Measurements from ENCODE around the gene CARS2. TPM values are rescaled to one million over a fixed set of nuclear protein-coding genes. Genes with fewer than 3 reads are reported as not detected.
"Not testable (repeated sequence)": the region's sequence is repeated elsewhere in the genome, so short reads cannot be mapped to it uniquely, and the experiment has no call there.

Gene CARS2
- total RNA-seq, 1 donor from 2014 or later: 45.2 TPM

DNA sequence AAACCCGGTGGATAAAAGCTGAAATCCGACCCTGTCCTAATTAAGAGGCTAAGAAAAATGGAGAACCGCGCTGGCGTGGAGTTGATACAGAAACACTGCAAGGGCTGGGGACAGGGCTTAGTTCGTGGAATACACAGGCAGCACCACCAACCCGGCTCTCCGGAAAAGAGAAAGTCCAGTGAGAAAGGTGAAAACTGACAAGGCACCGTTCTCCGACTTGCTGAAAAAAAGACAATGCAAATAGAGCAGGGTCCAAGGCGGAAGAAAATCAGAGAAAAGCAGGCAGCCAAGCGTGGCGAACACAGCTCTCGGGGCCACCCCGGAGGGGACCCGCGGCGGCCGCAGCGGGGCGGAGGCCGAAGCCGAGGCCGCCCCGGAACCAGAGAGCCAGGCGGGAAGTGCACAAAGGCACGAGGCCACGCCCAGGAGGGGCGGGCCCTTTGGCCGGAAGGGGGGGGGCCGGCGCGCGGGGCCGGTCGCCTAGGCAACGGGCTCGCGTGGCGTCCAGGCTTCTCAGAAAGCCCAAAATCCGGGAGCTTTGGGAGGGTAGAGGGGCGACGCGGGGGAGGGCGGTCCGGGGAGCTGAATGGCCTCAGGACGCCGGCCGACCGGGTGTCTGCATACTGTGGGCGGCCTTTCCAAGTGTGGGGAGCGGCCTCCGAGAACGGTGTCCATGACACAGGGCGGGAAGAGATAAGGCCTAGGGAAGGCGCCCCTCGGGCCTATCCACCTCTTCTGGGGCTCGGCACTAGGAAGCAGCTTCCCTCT lies 6.3 kb upstream of the CARS2 start:
- FAIRE-seq (no peak), DNase-seq (ENCODE audit: low spot score in 2 of 2) (peak; percentile 95)

DNA sequence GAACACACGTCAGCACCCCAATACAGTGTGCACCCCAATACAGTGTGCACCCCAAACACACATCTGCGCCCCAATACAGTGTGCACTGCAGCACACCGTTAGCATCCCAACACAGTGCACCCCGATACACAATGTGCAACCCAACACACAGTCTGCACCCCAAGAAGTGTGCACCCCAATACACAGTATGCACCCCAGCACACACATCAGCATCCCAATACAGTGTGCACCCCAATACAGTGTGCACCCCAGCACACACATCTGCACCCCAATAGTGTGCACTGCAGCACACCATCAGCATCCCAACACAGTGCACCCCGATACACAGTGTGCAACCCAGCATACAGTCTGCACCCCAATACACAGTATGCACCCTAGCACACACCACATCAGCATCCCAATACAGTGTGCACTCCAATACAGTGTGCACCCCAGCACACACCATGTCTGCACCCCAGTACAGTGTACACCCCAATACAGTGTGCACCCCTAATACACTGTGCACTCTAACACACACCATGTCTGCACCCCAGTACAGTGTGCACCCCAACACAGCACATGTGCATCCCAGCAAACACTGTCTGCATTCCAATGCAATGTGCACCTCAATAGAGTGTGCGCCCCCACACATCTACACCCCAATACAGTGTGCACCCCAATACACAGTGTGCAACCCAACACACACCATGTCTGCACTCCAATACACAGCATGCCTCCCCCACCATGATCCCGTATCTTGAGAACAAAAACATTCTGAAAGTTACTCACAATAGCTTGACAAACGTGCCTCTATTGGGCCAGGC lies 855 bp upstream of the CARS2 start:
- FAIRE-seq: no peak
- no peak for DNase-seq (ENCODE audit: low spot score in 2 of 2)

DNA sequence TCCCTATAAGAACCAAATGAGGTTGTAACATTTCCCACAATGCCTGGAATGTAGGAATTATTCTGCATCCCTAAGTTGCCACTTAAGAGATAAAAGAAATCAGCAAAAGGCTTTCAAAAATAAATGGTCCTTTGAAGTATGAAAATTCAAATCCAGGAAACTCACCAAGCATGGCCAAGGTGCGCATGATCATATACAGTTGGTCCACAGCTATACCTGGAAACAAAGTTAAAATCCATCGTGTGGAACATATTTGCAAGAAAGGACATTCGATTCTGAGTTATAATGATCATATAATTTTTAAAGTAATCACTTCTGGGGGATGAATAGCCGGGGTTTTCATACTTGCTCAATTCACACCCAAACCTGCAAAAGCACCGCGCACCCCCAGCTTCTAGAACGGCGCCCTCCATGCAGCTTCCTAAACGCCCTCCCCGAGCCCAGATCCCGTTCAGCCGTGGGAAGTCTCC lies 525 bp downstream of the CARS2 start:
- DNase-seq (ENCODE audit: low spot score in 2 of 2) (no peak), FAIRE-seq (no peak)

DNA sequence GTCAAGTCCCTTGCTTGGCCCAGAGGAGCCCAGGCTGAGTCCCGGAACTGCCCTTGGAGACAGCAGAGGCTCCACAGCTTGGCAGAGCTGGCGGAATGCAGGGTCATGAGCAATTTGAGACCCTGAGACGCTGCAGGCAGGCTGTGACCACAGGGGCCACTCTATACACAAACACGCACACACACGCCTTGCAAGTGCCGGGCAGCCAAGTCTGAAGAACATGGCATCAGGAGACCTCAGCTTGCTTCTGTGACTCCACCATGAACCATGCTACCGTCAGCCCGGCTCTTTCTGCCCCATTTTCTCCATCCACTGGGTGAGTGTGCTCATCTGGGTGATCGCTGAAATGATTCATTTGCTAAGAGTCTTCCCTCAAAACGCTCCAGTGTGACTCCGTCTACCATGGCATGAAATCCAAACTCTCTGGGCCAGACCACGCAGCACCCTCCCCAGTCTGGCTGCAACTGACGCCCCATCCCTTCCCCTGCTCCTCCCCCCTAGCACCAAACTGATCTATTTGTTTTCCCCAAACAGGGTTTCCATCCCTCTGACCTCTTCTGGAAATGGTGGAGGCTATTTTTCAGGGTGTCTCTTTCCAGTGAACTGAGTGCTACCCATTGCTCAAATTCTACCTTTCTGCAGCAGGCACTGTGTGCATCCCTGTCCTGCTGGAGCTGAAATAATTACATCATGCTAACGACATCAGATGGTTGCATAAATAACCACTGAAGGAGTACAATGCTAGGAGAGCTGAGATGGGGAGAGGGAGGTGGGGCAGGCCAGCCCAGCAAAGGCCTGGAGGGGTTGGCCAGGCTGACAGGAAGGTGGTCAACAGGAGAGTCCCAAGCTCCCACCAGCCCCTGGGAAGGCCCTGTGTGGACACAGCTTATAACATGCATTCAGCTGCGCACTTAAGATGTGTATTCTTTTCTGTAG lies 3.1 kb downstream of the CARS2 start:
- no peak for DNase-seq (ENCODE audit: low spot score in 2 of 2)
- no peak for FAIRE-seq

DNA sequence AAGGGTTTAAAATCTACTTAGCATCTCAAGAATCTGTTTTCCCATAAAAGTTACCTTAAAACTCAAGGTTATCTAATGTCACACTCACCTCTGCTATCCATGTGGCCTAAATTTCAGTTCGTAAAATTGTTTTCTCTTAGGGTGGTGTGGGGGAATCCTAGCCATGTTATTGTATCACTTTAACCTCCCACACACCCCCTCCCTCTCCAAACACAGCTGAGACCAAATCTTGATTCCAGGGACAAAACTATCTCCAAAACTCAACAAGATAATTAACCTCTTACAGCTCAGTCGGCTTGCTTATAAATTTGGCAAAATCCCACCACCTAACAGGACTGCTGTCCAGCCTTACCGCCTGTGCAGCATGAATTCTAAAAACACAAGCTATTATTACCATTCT lies 3.8 kb downstream of the CARS2 start:
- no peak for DNase-seq (ENCODE audit: low spot score in 2 of 2)
- no peak for FAIRE-seq

DNA sequence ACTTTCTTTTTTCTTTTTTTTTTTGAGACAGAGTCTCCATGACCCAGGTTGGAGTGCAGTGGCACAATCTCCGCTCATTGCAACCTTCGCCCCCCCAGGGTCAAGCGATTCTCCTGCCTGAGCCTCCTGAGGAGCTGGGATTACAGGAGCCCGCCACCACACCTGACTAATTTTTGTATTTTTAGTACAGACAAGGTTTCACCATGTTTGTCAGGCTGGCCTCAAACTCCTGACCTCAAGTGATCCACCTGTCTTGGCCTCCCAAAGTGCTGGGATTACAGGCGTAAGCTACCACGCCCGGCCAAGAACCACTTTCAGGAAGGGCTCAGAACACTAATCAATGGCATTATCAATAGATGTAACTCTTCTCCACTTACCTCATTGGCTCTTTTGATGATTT lies 4.9 kb downstream of the CARS2 start:
- DNase-seq (ENCODE audit: low spot score in 2 of 2); FAIRE-seq: not testable (repeated sequence)

DNA sequence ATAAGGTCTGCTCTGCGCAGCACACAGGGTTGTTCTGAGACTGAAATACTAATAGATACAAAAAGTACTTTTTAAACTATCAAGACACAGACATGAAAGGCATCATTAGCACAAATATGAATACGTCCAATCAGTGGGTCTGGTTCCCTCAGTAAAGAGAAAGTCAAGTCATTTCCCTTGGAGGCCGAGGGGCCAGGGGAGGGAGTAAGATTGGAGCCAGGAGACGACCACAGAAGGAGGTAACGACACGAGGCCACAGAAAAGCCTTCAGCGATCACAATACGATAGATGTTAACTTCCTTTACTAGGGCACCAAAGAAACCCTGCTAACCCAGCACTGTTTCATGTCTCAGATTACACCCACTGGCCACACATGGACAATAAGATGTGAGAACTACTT lies 5.3 kb downstream of the CARS2 start:
- FAIRE-seq (no peak), DNase-seq (ENCODE audit: low spot score in 2 of 2) (no peak)

DNA sequence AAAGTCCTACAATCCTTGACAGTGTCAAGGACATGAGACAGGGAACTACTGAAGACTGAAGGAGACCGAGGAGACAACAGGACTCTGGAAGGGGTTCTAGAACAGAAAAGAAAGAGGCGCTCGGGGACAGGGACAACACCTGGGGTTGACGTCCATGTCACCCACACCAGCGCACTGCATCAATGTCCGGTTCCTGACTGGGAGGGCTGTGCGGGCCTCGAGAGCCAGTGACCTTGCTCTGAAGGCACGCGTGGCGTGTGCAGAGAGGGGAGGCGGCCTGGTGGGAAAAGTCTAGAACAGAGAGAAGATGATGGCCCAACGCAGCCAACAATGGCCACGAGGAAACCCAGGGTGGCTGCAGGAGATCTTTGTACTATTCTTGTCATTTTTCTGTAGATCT lies 5.7 kb downstream of the CARS2 start:
- FAIRE-seq (no peak), DNase-seq (ENCODE audit: low spot score in 2 of 2) (no peak)

DNA sequence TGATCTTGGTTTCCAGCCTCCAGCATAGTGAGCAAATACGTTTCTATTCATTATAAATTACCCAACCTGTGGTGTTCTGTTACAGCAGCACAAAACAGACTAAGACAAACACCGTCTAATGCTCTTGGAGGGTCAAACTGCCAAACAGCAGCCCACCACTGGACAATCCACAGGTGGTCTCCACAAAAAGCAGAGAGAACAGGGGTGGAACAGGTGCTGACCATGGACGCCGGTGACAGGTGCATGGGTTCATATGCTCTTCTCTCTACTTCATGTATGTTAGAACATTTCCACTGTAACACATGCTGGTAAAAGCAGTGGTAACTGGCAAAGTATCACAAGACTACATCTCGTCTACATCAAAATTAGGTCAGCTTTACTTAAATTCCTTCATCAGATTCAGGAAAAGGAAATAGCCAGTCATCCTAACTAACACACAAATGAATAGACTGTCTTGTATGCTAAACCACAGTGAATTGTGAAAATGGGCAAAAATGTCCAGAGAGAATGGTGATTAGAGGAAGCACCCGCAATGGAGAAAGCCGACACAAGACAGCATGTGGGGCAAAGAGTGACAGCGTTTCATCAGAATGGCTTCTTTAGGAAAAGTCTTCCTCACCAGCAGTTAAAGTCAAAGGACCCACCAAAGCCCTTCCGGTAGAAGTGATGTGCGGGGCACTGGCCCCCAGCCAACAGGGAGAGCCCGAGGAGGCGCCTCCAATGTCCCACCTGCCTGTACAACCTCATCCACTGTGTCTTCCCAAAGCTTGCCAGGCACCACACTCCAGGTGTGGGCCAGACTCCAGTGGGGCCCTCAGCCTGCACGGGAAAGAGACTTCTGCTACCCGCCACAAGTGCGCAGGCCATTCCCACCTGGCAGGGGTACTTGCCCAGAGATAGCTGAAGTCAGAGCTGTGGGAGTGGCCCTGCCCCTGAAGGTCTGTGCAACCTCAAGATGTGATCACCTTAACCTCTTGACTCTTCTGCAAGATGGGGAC lies 6.5 kb downstream of the CARS2 start:
- DNase-seq (ENCODE audit: low spot score in 2 of 2) (no peak), FAIRE-seq (no peak)

DNA sequence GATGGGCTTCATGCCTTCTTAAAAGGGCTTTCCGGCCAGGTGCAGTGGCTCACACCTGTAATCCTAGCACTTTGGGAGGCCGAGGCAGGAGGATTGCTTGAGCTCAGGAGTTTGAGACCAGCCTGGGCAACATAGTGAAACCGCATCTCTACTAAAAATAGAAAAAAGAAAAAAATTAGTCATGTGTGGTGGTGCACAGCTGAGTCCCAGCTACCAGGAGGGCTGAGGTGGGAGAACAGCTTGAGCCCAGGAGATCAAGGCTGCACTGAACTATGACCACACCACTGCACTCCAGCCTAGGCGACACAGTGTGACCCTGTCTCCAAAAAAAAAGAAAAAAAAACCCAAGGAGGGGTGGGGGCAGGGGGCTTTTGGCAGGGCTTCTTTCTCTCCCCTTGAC lies 7.2 kb downstream of the CARS2 start:
- FAIRE-seq: no peak
- no peak for DNase-seq (ENCODE audit: low spot score in 2 of 2)

DNA sequence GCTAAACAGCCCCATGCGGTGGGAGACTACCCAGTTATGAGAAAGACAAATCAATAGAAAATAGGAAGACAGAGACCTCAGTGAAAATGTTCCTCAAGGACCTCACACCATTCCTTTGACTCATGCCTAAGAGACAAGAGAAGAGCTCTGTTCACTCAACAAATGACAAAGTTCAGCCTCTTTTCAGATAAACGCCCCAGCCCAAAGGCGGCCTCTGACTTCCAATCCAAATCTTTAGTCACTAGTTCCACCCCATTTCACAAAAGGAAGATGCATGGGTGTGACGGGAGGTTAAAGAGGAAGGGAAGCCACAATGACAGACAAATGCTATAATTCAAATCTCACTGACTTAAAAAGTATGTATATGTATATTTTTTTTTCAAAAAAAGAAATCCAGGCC lies 8.1 kb downstream of the CARS2 start:
- no peak for FAIRE-seq
- no peak for DNase-seq (ENCODE audit: low spot score in 2 of 2)

DNA sequence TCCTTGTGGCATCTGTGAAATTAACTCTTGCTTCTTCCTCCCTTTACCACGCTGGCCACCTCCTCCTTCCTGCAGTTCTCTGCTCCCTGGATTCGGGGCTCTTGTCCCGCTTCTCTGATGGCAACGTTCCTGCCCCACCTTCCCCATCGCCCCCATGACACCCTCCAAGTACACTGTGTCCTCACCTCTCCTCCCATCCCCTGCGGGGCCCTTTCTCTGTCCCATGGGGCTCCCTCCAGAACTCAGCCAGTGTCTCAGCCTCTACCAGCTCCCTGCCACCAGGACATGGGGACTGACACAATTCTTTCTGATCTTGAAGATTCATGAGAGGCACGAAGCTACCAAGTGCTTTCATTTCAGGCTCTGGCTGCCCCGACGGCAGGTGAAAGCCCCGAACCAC lies 9.1 kb downstream of the CARS2 start:
- no peak for DNase-seq (ENCODE audit: low spot score in 2 of 2)
- no peak for FAIRE-seq

DNA sequence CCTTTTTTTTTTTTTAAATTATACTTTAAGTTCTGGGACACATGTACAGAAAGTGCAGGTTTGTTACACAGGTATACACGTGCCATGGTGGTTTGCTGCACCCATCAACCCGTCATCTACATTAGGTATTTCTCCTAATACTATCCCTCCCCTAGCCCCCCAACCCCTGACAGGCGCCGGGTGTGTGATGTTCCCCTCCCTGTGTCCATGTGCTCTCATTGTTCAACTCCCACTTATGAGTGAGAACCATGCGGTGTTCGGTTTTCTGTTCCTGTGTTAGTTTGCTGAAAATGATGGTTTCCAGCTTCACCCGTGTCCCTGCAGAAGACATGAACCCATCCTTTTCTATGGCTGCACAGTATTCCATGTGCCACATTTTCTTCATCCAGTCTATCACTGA lies 10.1 kb downstream of the CARS2 start:
- not testable (repeated sequence) for FAIRE-seq; DNase-seq (ENCODE audit: low spot score in 2 of 2)

DNA sequence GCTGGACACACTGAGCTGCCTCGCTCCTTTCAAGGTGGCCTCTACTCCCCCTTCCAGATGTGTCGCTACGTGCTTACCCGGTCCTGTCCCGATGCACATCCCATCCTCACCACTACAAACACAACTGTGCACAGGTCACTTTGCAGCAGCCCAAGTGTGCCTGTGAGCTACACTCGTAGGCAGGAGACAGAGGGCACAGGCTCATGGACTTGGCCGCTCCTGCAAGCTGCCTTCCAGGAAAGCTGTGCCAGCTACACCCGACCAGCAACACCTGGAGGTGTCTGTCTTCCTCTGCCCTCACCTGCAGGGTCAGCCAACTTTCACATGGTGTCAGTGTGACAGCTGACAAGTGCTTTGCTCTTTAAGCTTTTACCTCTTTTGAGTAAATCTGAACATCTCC lies 15.4 kb downstream of the CARS2 start:
- FAIRE-seq (no peak), DNase-seq (ENCODE audit: low spot score in 2 of 2) (no peak)

DNA sequence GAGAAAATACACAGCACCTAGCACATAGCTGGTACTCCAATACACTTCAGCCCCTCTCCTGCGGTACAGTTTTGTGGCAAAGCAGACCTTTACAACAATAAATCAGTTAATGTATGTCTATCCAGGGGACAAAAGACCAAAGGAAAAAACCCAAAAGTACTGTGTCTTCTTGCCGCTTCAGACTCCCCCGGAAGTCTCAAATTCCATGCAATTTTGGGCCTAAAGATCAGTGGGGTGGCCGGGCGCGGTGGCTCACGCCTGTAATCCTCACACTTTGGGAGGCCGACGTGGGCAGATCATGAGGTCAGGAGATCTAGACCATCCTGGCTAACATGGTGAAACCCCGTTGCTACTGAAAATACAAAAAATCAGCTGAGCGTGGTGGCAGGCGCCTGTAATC lies 16.2 kb downstream of the CARS2 start:
- no peak for DNase-seq (ENCODE audit: low spot score in 2 of 2)
- no peak for FAIRE-seq

DNA sequence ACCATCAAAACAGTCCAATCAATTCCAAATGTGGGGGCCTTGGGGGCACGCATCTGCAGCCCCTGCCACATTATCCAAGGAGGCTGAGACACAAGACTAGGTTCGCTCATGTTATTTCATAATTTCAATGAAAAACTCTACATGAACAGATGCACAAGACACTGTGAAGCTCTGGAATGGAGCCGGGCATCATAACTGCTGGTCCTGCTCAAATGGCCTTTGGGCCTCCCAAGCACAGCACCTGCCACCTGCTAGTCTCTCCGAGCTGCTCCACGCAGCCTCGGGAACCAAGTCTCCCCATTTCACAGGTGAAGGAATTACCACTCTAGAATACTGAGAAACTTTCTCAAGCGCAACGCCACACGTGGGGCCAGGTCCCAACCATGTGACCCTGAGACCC lies 16.9 kb downstream of the CARS2 start:
- FAIRE-seq (no peak), DNase-seq (ENCODE audit: low spot score in 2 of 2) (no peak)

DNA sequence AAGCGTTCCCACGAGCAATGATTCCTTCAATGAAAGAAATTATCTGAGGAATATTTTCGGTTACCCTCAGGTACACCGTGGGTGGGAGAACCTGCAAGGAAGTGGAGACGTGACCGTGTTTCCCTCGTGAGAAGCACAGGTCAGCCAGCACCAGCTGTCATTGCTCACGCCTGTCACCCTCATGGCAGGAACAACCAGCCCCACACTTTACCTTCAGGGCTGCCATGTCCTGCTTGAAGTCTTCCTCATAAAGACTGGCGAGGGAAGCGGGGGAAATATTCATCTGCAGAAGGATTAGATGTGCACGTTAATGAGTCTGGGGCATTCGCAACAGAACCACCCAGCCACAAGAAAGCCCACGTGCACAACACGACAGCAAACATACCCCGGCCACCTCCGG lies 18.2 kb downstream of the CARS2 start:
- DNase-seq (ENCODE audit: low spot score in 2 of 2) (no peak), FAIRE-seq (no peak)

DNA sequence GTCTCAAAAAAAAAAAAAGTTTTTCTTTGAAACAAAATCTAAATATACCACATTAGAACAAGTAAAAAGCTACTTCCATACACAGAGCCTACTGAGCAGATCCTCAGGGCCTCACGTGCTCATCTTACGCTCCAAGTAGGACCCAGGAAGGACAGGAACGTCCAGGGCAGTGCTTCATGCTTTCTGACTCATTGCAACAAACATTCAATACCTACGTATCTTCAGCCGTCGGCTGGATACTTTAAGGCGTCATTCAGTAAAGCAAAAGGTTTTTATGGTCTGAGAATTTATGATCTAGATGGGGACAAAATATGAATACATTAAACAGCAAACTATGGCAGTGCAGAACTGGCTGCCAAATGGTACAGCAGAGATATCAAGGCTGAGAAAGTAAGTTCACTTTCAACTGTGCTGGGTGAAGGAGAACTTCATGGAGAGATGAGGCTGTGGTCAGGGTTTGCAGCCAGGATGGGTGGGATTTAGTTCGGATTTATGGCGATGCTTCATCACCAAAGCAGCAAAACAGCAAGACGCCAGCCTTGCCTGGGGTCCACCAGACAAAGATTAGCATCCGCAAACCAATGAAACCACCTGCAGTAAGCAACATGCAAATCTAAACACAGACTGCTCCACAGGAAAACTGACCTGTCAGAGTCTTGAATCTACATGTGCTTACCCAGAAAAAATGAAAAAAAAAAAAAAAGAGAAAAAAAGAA lies 20.5 kb downstream of the CARS2 start:
- no peak for FAIRE-seq
- no peak for DNase-seq (ENCODE audit: low spot score in 2 of 2)

Measured in frontal cortex (tissue), 4 donors.